Ovary (tissue), 3 donors: ENCODE data around the gene ZP3.

Source experiments
- CTCF ChIP-seq, 3 donors: fragments of 450-650 bp in 2 of 3; fragments of 200-600 bp in 1 of 3; IDR thresholded peaks; one replicate each; pipeline versions ENCODE4 v1.5.1 to v1.8.0; 2016 to 2022; ENCODE audit warnings: antibody characterized with exemption in 3 of 3, mild to moderate bottlenecking in 1 of 3
- EP300 ChIP-seq: sonication (generic); formaldehyde crosslinking; IDR thresholded peaks from one replicate; pipeline ENCODE4 v1.6.1; 2017; ENCODE audit warnings: antibody characterized with exemption
- donor health status: DM: no; HTN: no; CAD: no.

- peak in 2 of 3 donors; percentile 17 to 32 for TF ChIP-seq CTCF (IDR thresholded peaks at IDR 0.05)
- no peak for TF ChIP-seq EP300
These were observed 31.4 kb upstream of the ZP3 start for GRCh38 chr7:76393116-76394031.
